Tibial nerve (tissue), 4 donors: ENCODE results near the gene ARHGEF1.

Source experiments
- EP300 ChIP-seq, 2 donors: sonication (generic); formaldehyde crosslinking; IDR thresholded peaks; one replicate each; pipeline ENCODE4 v1.6.1; 2017; ENCODE audit warnings: antibody characterized with exemption in 2 of 2, mild to moderate bottlenecking in 1 of 2
- TF ChIP-seq, protein P1 (sequence below), 5 experiments: fragments of 200-600 bp in 3 of 5; fragments of 450-650 bp in 2 of 5; sonication (generic) in 3 of 5; IDR thresholded peaks; one replicate each; pipeline ENCODE4 v1.5.1; 2016 to 2019; ENCODE audit warnings: antibody characterized with exemption in 5 of 5, mild to moderate bottlenecking in 3 of 5, moderate library complexity in 2 of 5

DNA sequence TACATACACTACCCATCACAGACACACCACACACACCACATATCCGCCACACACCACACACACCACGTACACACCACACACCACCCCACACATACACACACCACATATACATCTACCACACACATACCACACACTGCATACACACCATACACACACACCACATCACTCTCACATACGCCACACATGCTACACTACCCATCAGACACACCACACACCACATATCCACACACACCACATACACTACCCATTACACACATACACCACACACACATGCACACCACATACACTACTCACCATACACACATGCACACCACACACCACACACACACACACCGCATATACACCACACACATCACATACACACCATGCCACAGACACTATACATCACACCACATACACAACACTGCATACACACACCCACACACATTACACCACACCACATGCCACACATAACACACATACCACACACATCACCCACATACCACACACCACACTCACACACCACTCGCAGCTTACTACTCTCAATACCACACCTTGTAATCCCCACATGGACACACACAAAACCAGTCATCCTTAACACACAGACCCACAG is 35.8 kb downstream of the ARHGEF1 start:
- TF ChIP-seq, protein P1, sequence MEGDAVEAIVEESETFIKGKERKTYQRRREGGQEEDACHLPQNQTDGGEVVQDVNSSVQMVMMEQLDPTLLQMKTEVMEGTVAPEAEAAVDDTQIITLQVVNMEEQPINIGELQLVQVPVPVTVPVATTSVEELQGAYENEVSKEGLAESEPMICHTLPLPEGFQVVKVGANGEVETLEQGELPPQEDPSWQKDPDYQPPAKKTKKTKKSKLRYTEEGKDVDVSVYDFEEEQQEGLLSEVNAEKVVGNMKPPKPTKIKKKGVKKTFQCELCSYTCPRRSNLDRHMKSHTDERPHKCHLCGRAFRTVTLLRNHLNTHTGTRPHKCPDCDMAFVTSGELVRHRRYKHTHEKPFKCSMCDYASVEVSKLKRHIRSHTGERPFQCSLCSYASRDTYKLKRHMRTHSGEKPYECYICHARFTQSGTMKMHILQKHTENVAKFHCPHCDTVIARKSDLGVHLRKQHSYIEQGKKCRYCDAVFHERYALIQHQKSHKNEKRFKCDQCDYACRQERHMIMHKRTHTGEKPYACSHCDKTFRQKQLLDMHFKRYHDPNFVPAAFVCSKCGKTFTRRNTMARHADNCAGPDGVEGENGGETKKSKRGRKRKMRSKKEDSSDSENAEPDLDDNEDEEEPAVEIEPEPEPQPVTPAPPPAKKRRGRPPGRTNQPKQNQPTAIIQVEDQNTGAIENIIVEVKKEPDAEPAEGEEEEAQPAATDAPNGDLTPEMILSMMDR (IDR thresholded peaks at IDR 0.05): no peak
- TF ChIP-seq EP300 (IDR thresholded peaks at IDR 0.05): no peak
